AG09319 (cell line): ENCODE measurements around the gene ELP4.

Experiments used
- DNase-seq: peaks from one replicate; pipeline ENCODE4 v3.0.0-alpha.2; 2010; ENCODE audit warnings: low read depth; ENCODE audit errors: extremely low read depth
- CTCF ChIP-seq: IDR thresholded peaks from 2 replicates; pipeline ENCODE4 v1.5.1; 2011; ENCODE audit warnings: low read depth, mild to moderate bottlenecking, inconsistent platforms, low read length, moderate library complexity

The ELP4 gene

GRCh38 chr11:31646216-31646615, 136.6 kb downstream of the ELP4 start:
- DNase-seq, result no peak

GRCh38 chr11:31649129-31649966, 139.8 kb downstream of the ELP4 start:
- no peak for DNase-seq
- no peak for TF ChIP-seq CTCF

More at GRCh38 chr11:31646216-31646615, 136.6 kb downstream of the ELP4 start:
- TF ChIP-seq CTCF, result no peak

- no peak for TF ChIP-seq CTCF
- no peak for DNase-seq
Observed at GRCh38 chr11:31651208-31651607, 141.6 kb downstream of the ELP4 start.

- no peak for DNase-seq
- no peak for TF ChIP-seq CTCF
Observed at GRCh38 chr11:31651822-31652221, 142.3 kb downstream of the ELP4 start.

GRCh38 chr11:31652528-31652927, 143.0 kb downstream of the ELP4 start:
- no peak for DNase-seq
- no peak for TF ChIP-seq CTCF

GRCh38 chr11:31655483-31655882, 145.9 kb downstream of the ELP4 start:
- peak; percentile 18 for DNase-seq
- no peak for TF ChIP-seq CTCF

- no peak for TF ChIP-seq CTCF
- no peak for DNase-seq
Observed at GRCh38 chr11:31656051-31656450, 146.5 kb downstream of the ELP4 start.
